HepG2 (cell line): ENCODE measurements around the gene CCDC30. TPM values are rescaled to one million over a fixed set of nuclear protein-coding genes. Genes with fewer than 3 reads are reported as not detected.

Experiments used
- ATF5 ChIP-seq: sonication (generic); formaldehyde crosslinking; IDR thresholded peaks from 2 replicates; pipeline ENCODE4 v1.4.0; 2020; ENCODE audit warnings: mild to moderate bottlenecking, low read depth, missing genetic modification reagents
- CEBPB ChIP-seq: IDR thresholded peaks from 2 replicates; pipeline ENCODE4 v1.6.1; 2011; ENCODE audit warnings: low read depth, low read length, improper control_type of control experiment, borderline replicate concordance
- CREB1 ChIP-seq, 2 experiments: fragments of 450-650 bp in 1 of 2; IDR thresholded peaks; 2 replicates each; pipeline ENCODE4 v1.6.1; 2016 to 2017; ENCODE audit warnings: control low read depth in 1 of 2, mild to moderate bottlenecking in 1 of 2, missing compliant biosample characterization in 1 of 2, missing genetic modification characterization in 1 of 2
- FIP1L1 ChIP-seq: fragments of 200-400 bp; formaldehyde crosslinking; IDR thresholded peaks from 2 replicates; pipeline ENCODE4 v1.6.1; 2018; ENCODE audit warnings: low read depth, mild to moderate bottlenecking, low read length, moderate library complexity, borderline replicate concordance; ENCODE audit not compliant: insufficient read depth
- HOXA9 ChIP-seq: sonication (generic); formaldehyde crosslinking; IDR thresholded peaks from 2 replicates; pipeline ENCODE4 v1.8.1; 2022; ENCODE audit warnings: missing genetic modification reagents, mild to moderate bottlenecking, moderate library complexity, borderline replicate concordance
- KDM2A ChIP-seq: sonication (generic); formaldehyde crosslinking; IDR thresholded peaks from 2 replicates; pipeline ENCODE4 v1.4.0; 2020; ENCODE audit warnings: low read depth, missing genetic modification reagents, borderline replicate concordance
- KLF16 ChIP-seq, 2 experiments: sonication (generic) in 1 of 2; formaldehyde crosslinking in 1 of 2; IDR thresholded peaks; 2 replicates each; pipeline versions ENCODE4 v1.6.1 to v1.8.0; 2016 to 2023; ENCODE audit warnings: missing genetic modification reagents in 2 of 2, missing compliant biosample characterization in 1 of 2
- KMT2A ChIP-seq: sonication (generic); formaldehyde crosslinking; IDR thresholded peaks from 2 replicates; pipeline ENCODE4 v1.4.0; 2020; ENCODE audit warnings: missing genetic modification reagents
- MXD3 ChIP-seq: IDR thresholded peaks from 2 replicates; pipeline ENCODE4 v1.6.1; 2016; ENCODE audit warnings: mild to moderate bottlenecking, missing biosample characterization, missing genetic modification reagents
- ONECUT2 ChIP-seq: sonication (generic); formaldehyde crosslinking; IDR thresholded peaks from 2 replicates; pipeline ENCODE4 v1.4.0; 2020; ENCODE audit warnings: missing genetic modification reagents
- PHF20 ChIP-seq: sonication (generic); formaldehyde crosslinking; IDR thresholded peaks from 2 replicates; pipeline ENCODE4 v1.5.0; 2020; ENCODE audit warnings: mild to moderate bottlenecking, missing genetic modification reagents
- POLR2A ChIP-seq, 2 experiments: IDR thresholded peaks; 2 replicates each; pipeline ENCODE4 v1.6.1; 2011; ENCODE audit warnings: low read depth in 2 of 2, low read length in 2 of 2, mild to moderate bottlenecking in 1 of 2, moderate library complexity in 1 of 2; ENCODE audit not compliant: insufficient read depth in 1 of 2
- SIN3A ChIP-seq: IDR thresholded peaks from 2 replicates; pipeline ENCODE4 v1.6.1; 2011; ENCODE audit warnings: low read depth, mild to moderate bottlenecking, control low read depth, low read length, borderline replicate concordance
- SP4 ChIP-seq: sonication (generic); formaldehyde crosslinking; IDR thresholded peaks from 2 replicates; pipeline ENCODE4 v1.8.1; 2023; ENCODE audit warnings: mild to moderate bottlenecking, missing genetic modification reagents
- TARDBP ChIP-seq: sonication (generic); formaldehyde crosslinking; IDR thresholded peaks from 2 replicates; pipeline ENCODE4 v1.8.0; 2022; ENCODE audit warnings: mild to moderate bottlenecking, missing genetic modification reagents
- TBL1XR1 ChIP-seq: fragments of 150-350 bp; IDR thresholded peaks from 2 replicates; pipeline ENCODE4 v1.6.1; 2014; ENCODE audit warnings: borderline replicate concordance, low read length; ENCODE audit not compliant: partially characterized antibody
- TGIF2 ChIP-seq: IDR thresholded peaks from 2 replicates; pipeline ENCODE4 v1.6.1; 2016; ENCODE audit warnings: control low read depth, missing compliant biosample characterization
- ZNF256 ChIP-seq: sonication (generic); formaldehyde crosslinking; conservative IDR thresholded peaks from 2 replicates; pipeline ENCODE4 v1.4.0; 2020; ENCODE audit warnings: missing genetic modification reagents
- ZNF33A ChIP-seq: sonication (generic); formaldehyde crosslinking; IDR thresholded peaks from 2 replicates; pipeline ENCODE4 v1.5.1; 2020; ENCODE audit warnings: missing genetic modification reagents, mild to moderate bottlenecking, moderate library complexity, borderline replicate concordance
- ZNF629 ChIP-seq: sonication (generic); formaldehyde crosslinking; conservative IDR thresholded peaks from 2 replicates; pipeline ENCODE4 v1.5.0; 2020; ENCODE audit warnings: missing genetic modification reagents
- ZNF652 ChIP-seq: IDR thresholded peaks from 2 replicates; pipeline ENCODE4 v1.6.1; 2016; ENCODE audit warnings: low read depth, borderline replicate concordance
- ZNF674 ChIP-seq: sonication (generic); formaldehyde crosslinking; IDR thresholded peaks from 2 replicates; pipeline ENCODE4 v1.5.0; 2020; ENCODE audit warnings: low read depth, mild to moderate bottlenecking, missing genetic modification reagents
- ZNF878 ChIP-seq: sonication (generic); formaldehyde crosslinking; IDR thresholded peaks from 2 replicates; pipeline ENCODE4 v1.8.1; 2023; ENCODE audit warnings: mild to moderate bottlenecking, missing genetic modification reagents, moderate library complexity
- polyA plus RNA-seq, 8 experiments: library from polyadenylated mRNA; depleted of rRNA in 3 of 8; stranded (reverse) in 7 of 8; unstranded in 1 of 8; fragments of >200 nt; fragmentation: Illumina TruSeq in 4 of 8; extraction: Trizol in 4 of 8; gene quantifications; 2 replicates each; pipeline versions ENCODE4 v1.2.1 to v1.2.3, GENCODE V29; 2011 to 2016; ENCODE audit warnings: low read depth in 4 of 8, missing spikeins in 1 of 8, mixed read lengths in 1 of 8; ENCODE audit not compliant: insufficient read depth in 1 of 8
- total RNA-seq, 5 experiments: library from RNA; depleted of rRNA; stranded (reverse); fragments of >200 nt; fragmentation: Illumina TruSeq; extraction: Trizol; gene quantifications; 2 replicates each; pipeline ENCODE4 v1.2.3, GENCODE V29; 2016; ENCODE audit warnings: low read depth in 1 of 5
- TF ChIP-seq, protein P1 (sequence below): sonication (generic); formaldehyde crosslinking; IDR thresholded peaks from 2 replicates; pipeline ENCODE4 v1.5.0; 2020; ENCODE audit warnings: missing genetic modification reagents
- TF ChIP-seq, protein P2 (sequence below): sonication (generic); formaldehyde crosslinking; IDR thresholded peaks from 2 replicates; pipeline ENCODE4 v1.4.0; 2020; ENCODE audit warnings: missing genetic modification reagents, mild to moderate bottlenecking, borderline replicate concordance

Gene CCDC30
- total and polyA plus RNA-seq, 2 of the 13 experiments (the other 11 are each of a cell fraction or from before 2014, with no cell fraction given): 0.25 to 0.77 TPM

GRCh38 chr1:42681741-42682483 lies 218.8 kb downstream of the CCDC30 start, which contains the start of gene YBX1 (continued):
- peak; percentile 68; the same call in 1 of the 2 replicates for TF ChIP-seq MXD3 (CRISPR knock-in tag)
- peak; percentile 89 for TF ChIP-seq SIN3A
- TF ChIP-seq HOXA9 (CRISPR knock-in tag): no peak
- no peak for TF ChIP-seq ATF5 (CRISPR knock-in tag)
- TF ChIP-seq KLF16 (CRISPR knock-in tag; IDR thresholded peaks at IDR 0.05): peak in 1 of 2 experiments; percentile 37; a peak in 1 of 4 replicates
- TF ChIP-seq ZNF33A (CRISPR knock-in tag): no peak
- TF ChIP-seq PHF20 (CRISPR knock-in tag): peak; percentile 67
- peak; percentile 87 for TF ChIP-seq KMT2A (CRISPR knock-in tag)
- peak; percentile 80 for TF ChIP-seq ONECUT2 (CRISPR knock-in tag)
- TF ChIP-seq FIP1L1: no peak
- peak; percentile 89 for TF ChIP-seq KDM2A
- TF ChIP-seq ZNF256 (CRISPR knock-in tag): no peak
- peak; percentile 69; the same call in 1 of the 2 replicates for TF ChIP-seq ZNF878 (CRISPR knock-in tag)
- TF ChIP-seq ZNF674: no peak
- TF ChIP-seq ZNF629 (CRISPR knock-in tag): no peak
- TF ChIP-seq ZNF652 (CRISPR knock-in tag): no peak
- TF ChIP-seq, protein P1, sequence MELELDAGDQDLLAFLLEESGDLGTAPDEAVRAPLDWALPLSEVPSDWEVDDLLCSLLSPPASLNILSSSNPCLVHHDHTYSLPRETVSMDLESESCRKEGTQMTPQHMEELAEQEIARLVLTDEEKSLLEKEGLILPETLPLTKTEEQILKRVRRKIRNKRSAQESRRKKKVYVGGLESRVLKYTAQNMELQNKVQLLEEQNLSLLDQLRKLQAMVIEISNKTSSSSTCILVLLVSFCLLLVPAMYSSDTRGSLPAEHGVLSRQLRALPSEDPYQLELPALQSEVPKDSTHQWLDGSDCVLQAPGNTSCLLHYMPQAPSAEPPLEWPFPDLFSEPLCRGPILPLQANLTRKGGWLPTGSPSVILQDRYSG (CRISPR knock-in tag): no peak
- TF ChIP-seq TARDBP (CRISPR knock-in tag): no peak
- peak; percentile 83; the same call in 1 of the 2 replicates for TF ChIP-seq TGIF2
- TF ChIP-seq SP4 (CRISPR knock-in tag): peak; percentile 65
- no peak for TF ChIP-seq TBL1XR1
- TF ChIP-seq POLR2A (IDR thresholded peaks at IDR 0.05; ENCODE audit: insufficient read depth in 1 of 2, low read depth in 2 of 2, low read length in 2 of 2): peak; percentile 79 to 89
- no peak for TF ChIP-seq CEBPB
- TF ChIP-seq, protein P2, sequence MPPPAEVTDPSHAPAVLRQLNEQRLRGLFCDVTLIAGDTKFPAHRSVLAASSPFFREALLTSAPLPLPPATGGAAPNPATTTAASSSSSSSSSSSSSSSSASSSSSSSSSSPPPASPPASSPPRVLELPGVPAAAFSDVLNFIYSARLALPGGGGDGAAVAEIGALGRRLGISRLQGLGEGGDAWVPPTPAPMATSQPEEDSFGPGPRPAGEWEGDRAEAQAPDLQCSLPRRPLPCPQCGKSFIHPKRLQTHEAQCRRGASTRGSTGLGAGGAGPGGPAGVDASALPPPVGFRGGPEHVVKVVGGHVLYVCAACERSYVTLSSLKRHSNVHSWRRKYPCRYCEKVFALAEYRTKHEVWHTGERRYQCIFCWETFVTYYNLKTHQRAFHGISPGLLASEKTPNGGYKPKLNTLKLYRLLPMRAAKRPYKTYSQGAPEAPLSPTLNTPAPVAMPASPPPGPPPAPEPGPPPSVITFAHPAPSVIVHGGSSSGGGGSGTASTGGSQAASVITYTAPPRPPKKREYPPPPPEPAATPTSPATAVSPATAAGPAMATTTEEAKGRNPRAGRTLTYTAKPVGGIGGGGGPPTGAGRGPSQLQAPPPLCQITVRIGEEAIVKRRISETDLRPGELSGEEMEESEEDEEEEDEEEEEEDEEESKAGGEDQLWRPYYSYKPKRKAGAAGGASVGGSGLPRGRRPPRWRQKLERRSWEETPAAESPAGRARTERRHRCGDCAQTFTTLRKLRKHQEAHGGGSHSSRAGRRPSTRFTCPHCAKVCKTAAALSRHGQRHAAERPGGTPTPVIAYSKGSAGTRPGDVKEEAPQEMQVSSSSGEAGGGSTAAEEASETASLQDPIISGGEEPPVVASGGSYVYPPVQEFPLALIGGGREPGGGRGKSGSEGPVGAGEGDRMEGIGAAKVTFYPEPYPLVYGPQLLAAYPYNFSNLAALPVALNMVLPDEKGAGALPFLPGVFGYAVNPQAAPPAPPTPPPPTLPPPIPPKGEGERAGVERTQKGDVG: 0 out of 2 replicates have a peak, but pooled peaks have one; percentile 60
- peak; percentile 55 for TF ChIP-seq CREB1 (IDR thresholded peaks at IDR 0.05)
- TF ChIP-seq CREB1 (CRISPR knock-in tag; IDR thresholded peaks at IDR 0.05): peak; percentile 86
